Left forelimb (tissue), 1 donor: Measurements from ENCODE around the gene GPLD1.
"Not testable (repeated sequence)": the region's sequence is repeated elsewhere in the genome, so short reads cannot be mapped to it uniquely, and the experiment has no call there.

Experiments
- DNase-seq: peaks from one replicate; pipeline ENCODE4 v3.0.0-alpha.2; 2018; ENCODE audit warnings: low spot score

The GPLD1 gene

GRCh38 chr6:24489470-24489869 is at the start of gene GPLD1:
Gene GPLD1 (minus strand): TSS chr6:24489578. CDS start chr6:24489511, 67 bp downstream.
- no peak for DNase-seq

GRCh38 chr6:24537771-24538385 is 48.5 kb upstream of the GPLD1 start:
- no peak for DNase-seq

- DNase-seq, result no peak
Measured at GRCh38 chr6:24537082-24537699, 47.8 kb upstream of the GPLD1 start.

- DNase-seq, result no peak
Measured at GRCh38 chr6:24536466-24536865, 47.1 kb upstream of the GPLD1 start.

- no peak for DNase-seq
Measured at GRCh38 chr6:24535210-24535609, 45.8 kb upstream of the GPLD1 start.

GRCh38 chr6:24534329-24534728 is 45.0 kb upstream of the GPLD1 start:
- no peak for DNase-seq

GRCh38 chr6:24529985-24530384 is 40.6 kb upstream of the GPLD1 start:
- no peak for DNase-seq

GRCh38 chr6:24524805-24525204 is 35.4 kb upstream of the GPLD1 start:
- DNase-seq, result no peak

- DNase-seq, result no peak
Measured at GRCh38 chr6:24524329-24524728, 35.0 kb upstream of the GPLD1 start.

- DNase-seq, result no peak
Measured at GRCh38 chr6:24522228-24523176, 33.1 kb upstream of the GPLD1 start.

- DNase-seq, result no peak
Measured at GRCh38 chr6:24520929-24521546, 31.7 kb upstream of the GPLD1 start.

- no peak for DNase-seq
Measured at GRCh38 chr6:24517659-24518543, 28.5 kb upstream of the GPLD1 start.

GRCh38 chr6:24513602-24514001 is 24.2 kb upstream of the GPLD1 start:
- DNase-seq, result no peak

- not testable (repeated sequence) for DNase-seq
Measured at GRCh38 chr6:24511976-24512375, 22.6 kb upstream of the GPLD1 start.

- DNase-seq, result no peak
Measured at GRCh38 chr6:24506814-24507520, 17.6 kb upstream of the GPLD1 start.

GRCh38 chr6:24504649-24505586 is 15.5 kb upstream of the GPLD1 start:
- DNase-seq, result no peak

GRCh38 chr6:24504287-24504648 is 14.9 kb upstream of the GPLD1 start:
- DNase-seq, result no peak

GRCh38 chr6:24501914-24502313 is 12.5 kb upstream of the GPLD1 start:
- no peak for DNase-seq

- DNase-seq, result no peak
Measured at GRCh38 chr6:24501374-24501773, 12.0 kb upstream of the GPLD1 start.

GRCh38 chr6:24500683-24501082 is 11.3 kb upstream of the GPLD1 start:
- DNase-seq, result no peak
